GM12801 (cell line): ENCODE measurements around the gene PRDX5.

ENCODE experiments used
- CTCF ChIP-seq: IDR thresholded peaks from one replicate; pipeline ENCODE4 v1.5.1; 2011; ENCODE audit warnings: control low read depth; ENCODE audit not compliant: insufficient read length; ENCODE audit errors: extremely low read depth

Gene PRDX5

GRCh38 chr11:64314146-64314804, 3.6 kb upstream of the PRDX5 start:
- TF ChIP-seq CTCF = no peak

- no peak for TF ChIP-seq CTCF
Observed at GRCh38 chr11:64314805-64315561, 2.9 kb upstream of the PRDX5 start.

GRCh38 chr11:64316672-64317324, 1.1 kb upstream of the PRDX5 start:
- TF ChIP-seq CTCF = no peak

- no peak for TF ChIP-seq CTCF
Observed at GRCh38 chr11:64317325-64317960, 478 bp upstream of the PRDX5 start, which contains the start of gene TRMT112. Gene TRMT112, minus strand, starts transcription at chr11:64317559. Its CDS starts 33 bp downstream, at chr11:64317526.

- no peak for TF ChIP-seq CTCF
Observed at GRCh38 chr11:64318766-64319761, 1.1 kb downstream of the PRDX5 start.

GRCh38 chr11:64320556-64320955, 2.6 kb downstream of the PRDX5 start:
- no peak for TF ChIP-seq CTCF
